A549 (cell line): ENCODE measurements around the gene CEL. TPM values are rescaled to one million over a fixed set of nuclear protein-coding genes. Genes with fewer than 3 reads are reported as not detected.

Experiments
- ATAC-seq, 2 experiments: fragments of 200-7000 bp in 1 of 2; fragments of >200 bp in 1 of 2; cut with Nextera tagmentation in 1 of 2; cut with Tn5 transposase in 1 of 2; 3 replicates each; pipeline versions ENCODE4 v1.8.0 to v1.9.1; 2018 to 2020; ENCODE audit warnings: mild to moderate bottlenecking in 1 of 2, moderate library complexity in 1 of 2
- CTCF ChIA-PET: fragments of 300-600 bp; sonication (Branson Sonifier 250); formaldehyde crosslinking; extraction: SDS; loops from one replicate; lab custom pipeline; 2021; ENCODE audit warnings: antibody characterized with exemption, inconsistent platforms; lab: Yijun Ruan, JAX
- POLR2A ChIA-PET: fragments of 350-600 bp; formaldehyde crosslinking; extraction: SDS; loops from one replicate; lab custom pipeline; 2021; ENCODE audit warnings: antibody characterized with exemption, inconsistent platforms; lab: Yijun Ruan, JAX
- DNase-seq, 2 experiments: peaks; one replicate each; pipeline versions ENCODE4 v3.0.0 to v3.0.0-alpha.2; 2011 to 2016; ENCODE audit warnings: low read depth in 1 of 2, low spot score in 1 of 2
- FAIRE-seq: peaks from 2 replicates; lab custom pipeline; 2011; peaks lifted over from hg19 to GRCh38; lab: Jason Lieb, UNC
- H3K27ac ChIP-seq, 2 experiments: fragments of >200 bp; sonication (Bioruptor Twin); formaldehyde crosslinking; 3 replicates each; pipeline ENCODE4 v1.5.1; 2016 to 2017
- H3K4me1 ChIP-seq: fragments of >200 bp; sonication (Bioruptor Twin); formaldehyde crosslinking; 3 replicates; pipeline ENCODE4 v1.6.1; 2016
- H3K4me2 ChIP-seq: fragments of >200 bp; sonication (Bioruptor Twin); formaldehyde crosslinking; 3 replicates; pipeline ENCODE4 v1.6.1; 2016
- H3K4me3 ChIP-seq: fragments of >200 bp; sonication (Bioruptor Twin); formaldehyde crosslinking; 3 replicates; pipeline ENCODE4 v1.5.1; 2016
- H3K9me3 ChIP-seq: fragments of >200 bp; sonication (Bioruptor Twin); formaldehyde crosslinking; 3 replicates; pipeline ENCODE4 v1.6.1; 2016
- BCL3 ChIP-seq: fragments of >200 bp; sonication (Bioruptor Twin); formaldehyde crosslinking; IDR thresholded peaks from 3 replicates; pipeline ENCODE4 v1.6.1; 2016
- CBX8 ChIP-seq: fragments of 200-600 bp; sonication (generic); IDR thresholded peaks from 2 replicates; pipeline ENCODE4 v1.6.1; 2016
- CHD4 ChIP-seq: fragments of 200-600 bp; sonication (generic); IDR thresholded peaks from 2 replicates; pipeline ENCODE4 v1.6.1; 2016; ENCODE audit warnings: antibody characterized with exemption, mild to moderate bottlenecking, borderline replicate concordance
- CTCF ChIP-seq: fragments of >200 bp; sonication (Bioruptor Twin); formaldehyde crosslinking; IDR thresholded peaks from 3 replicates; pipeline ENCODE4 v1.5.1; 2016
- EHF ChIP-seq: fragments of 250-450 bp; sonication (Bioruptor Pico); IDR thresholded peaks from 2 replicates; pipeline ENCODE4 v1.5.0; 2020; ENCODE audit warnings: mild to moderate bottlenecking
- ESRRA ChIP-seq: fragments of 150-350 bp; IDR thresholded peaks from 2 replicates; pipeline ENCODE4 v1.6.1; 2014; ENCODE audit warnings: mild to moderate bottlenecking, low read length, borderline replicate concordance
- FOXS1 ChIP-seq: fragments of 250-450 bp; sonication (Bioruptor Pico); IDR thresholded peaks from 2 replicates; pipeline ENCODE4 v1.5.0; 2020; ENCODE audit warnings: mild to moderate bottlenecking, moderate library complexity
- GATA3 ChIP-seq: IDR thresholded peaks from 2 replicates; pipeline ENCODE4 v1.6.1; 2012; ENCODE audit warnings: borderline replicate concordance
- MAX ChIP-seq: IDR thresholded peaks from 2 replicates; pipeline ENCODE4 v1.6.1; 2012
- MYC ChIP-seq: IDR thresholded peaks from 2 replicates; pipeline ENCODE4 v1.6.1; 2012; ENCODE audit warnings: mild to moderate bottlenecking, inconsistent platforms, low read length, improper control_type of control experiment, borderline replicate concordance
- NFE2L2 ChIP-seq: fragments of 150-350 bp; conservative IDR thresholded peaks from 2 replicates; pipeline ENCODE4 v1.6.1; 2014; ENCODE audit warnings: low read length
- NPAS2 ChIP-seq: fragments of 250-450 bp; sonication (Bioruptor Pico); IDR thresholded peaks from 2 replicates; pipeline ENCODE4 v1.8.0; 2022; ENCODE audit warnings: mild to moderate bottlenecking, moderate library complexity, borderline replicate concordance
- POLR2AphosphoS2 ChIP-seq: conservative IDR thresholded peaks from 2 replicates; pipeline ENCODE4 v1.6.1; 2012; ENCODE audit warnings: low read length, improper control_type of control experiment, inconsistent platforms
- RAD21 ChIP-seq, 2 experiments: fragments of >200 bp in 1 of 2; sonication (Bioruptor Twin) in 1 of 2; formaldehyde crosslinking in 1 of 2; IDR thresholded peaks in 1 of 2; conservative IDR thresholded peaks in 1 of 2; 2 replicates in 1 of 2; 3 replicates in 1 of 2; pipeline ENCODE4 v1.6.1; 2012 to 2018; ENCODE audit warnings: inconsistent platforms in 1 of 2
- RCOR1 ChIP-seq: fragments of 150-350 bp; IDR thresholded peaks from 2 replicates; pipeline ENCODE4 v1.6.1; 2014; ENCODE audit warnings: antibody characterized with exemption, low read length, low read depth
- TP53 ChIP-seq: fragments of 250-450 bp; sonication (Bioruptor Pico); IDR thresholded peaks from 2 replicates; pipeline ENCODE4 v1.5.0; 2021; ENCODE audit warnings: mild to moderate bottlenecking, moderate library complexity
- ZC3H11A ChIP-seq: fragments of 450-650 bp; IDR thresholded peaks from 2 replicates; pipeline ENCODE4 v1.6.1; 2014; ENCODE audit warnings: antibody characterized with exemption, mild to moderate bottlenecking
- ZNF302 ChIP-seq: fragments of 250-450 bp; sonication (Bioruptor Pico); IDR thresholded peaks from 2 replicates; pipeline ENCODE4 v1.9.0; 2021; ENCODE audit warnings: inconsistent platforms, mild to moderate bottlenecking, moderate library complexity
- ZSCAN20 ChIP-seq: fragments of 250-450 bp; sonication (Bioruptor Pico); IDR thresholded peaks from 2 replicates; pipeline ENCODE4 v1.8.0; 2022; ENCODE audit warnings: mild to moderate bottlenecking, moderate library complexity
- WGBS: methylation state at CpG from one replicate; pipeline ENCODE4 v1.1.6; 2017; ENCODE audit errors: missing lambda C conversion rate; 5-methylcytosine and 5-hydroxymethylcytosine counted together
- polyA plus RNA-seq, 4 experiments: library from polyadenylated mRNA; depleted of rRNA in 3 of 4; stranded (reverse); fragments of >200 nt; fragmentation: RNase III in 1 of 4; extraction: RNeasy Plus Mini Kit Qiagen cat#74134 plus additional on column Dnase treatment in 1 of 4; gene quantifications; 2 replicates in 3 of 4; 3 replicates in 1 of 4; pipeline ENCODE4 v1.2.3, GENCODE V29; 2011 to 2017

Gene CEL
- polyA plus RNA-seq, 2 of the 4 experiments (the other 2 are of a cell fraction) = 0.23 to 0.68 TPM

- FAIRE-seq = no peak
- no peak for ATAC-seq
- DNase-seq = no peak
- POLR2A ChIA-PET = interaction anchor here (1.2 kb wide), 1 partner anchor 18 kb away, joined by 7 read pairs; the partner anchor contains the start of gene GTF3C5
- CTCF ChIA-PET = interaction anchor here (0.6 to 2.7 kb wide), 18 partner anchors 7 to 98 kb away, joined by 3 to 12 read pairs (median 4); no protein-coding TSS in a partner anchor
- TF ChIP-seq MAX = no peak
- TF ChIP-seq ZNF302 = no peak
- no peak for TF ChIP-seq FOXS1
- TF ChIP-seq POLR2AphosphoS2 = no peak
- TF ChIP-seq EHF (CRISPR knock-in tag) = no peak
- no peak for TF ChIP-seq CTCF
- no peak for TF ChIP-seq NPAS2 (CRISPR knock-in tag)
- no peak for TF ChIP-seq RCOR1
- no peak for TF ChIP-seq RAD21 (conservative IDR thresholded peaks at IDR 0.05 in 1 of 2, IDR thresholded peaks at IDR 0.05 in 1 of 2)
- TF ChIP-seq ZSCAN20 (CRISPR knock-in tag) = no peak
- TF ChIP-seq MYC = no peak
- TF ChIP-seq BCL3 = no peak
- H3K4me1 ChIP-seq = no peaks in the 10 kb centered on the region
- no peak overlapping the region for H3K4me2 ChIP-seq
- no peaks in the 10 kb centered on the region for H3K9me3 ChIP-seq
- WGBS = 98% methylated on average over 12 of the region's 13 CpGs
- H3K27ac ChIP-seq = no peak overlapping the region
- no peak overlapping the region for H3K4me3 ChIP-seq
Observed at GRCh38 chr9:133049043-133049442, 12.7 kb upstream of the CEL start.

GRCh38 chr9:133050142-133050541, 11.6 kb upstream of the CEL start:
- ChIA-PET CTCF (interaction anchor here (1.7 to 2.2 kb wide), 5 partner anchors 16 to 97 kb away, joined by 5 to 11 read pairs (median 8); no protein-coding TSS in a partner anchor), POLR2A (no interaction called here)
- H3K27ac ChIP-seq = no peak overlapping the region
- no peaks in the 10 kb centered on the region for H3K9me3 ChIP-seq
- H3K4me1 ChIP-seq = no peaks in the 10 kb centered on the region
- DNase-seq (no peak), ATAC-seq (no peak), FAIRE-seq (no peak)
- TF ChIP-seq NFE2L2 (no peak), ZC3H11A (no peak)
- WGBS = 86% methylated on average over 6 of the region's 6 CpGs
- no peak overlapping the region for H3K4me3 ChIP-seq
- H3K4me2 ChIP-seq = no peak overlapping the region

GRCh38 chr9:133050781-133051180, 11.0 kb upstream of the CEL start:
- FAIRE-seq (no peak), DNase-seq (no peak), ATAC-seq (no peak)
- CTCF ChIA-PET = interaction anchor here (1.0 to 2.2 kb wide), 5 partner anchors 28 to 148 kb away, joined by 3 to 11 read pairs (median 8); no protein-coding TSS in a partner anchor
- Histone ChIP-seq H3K4me2 (no peak overlapping the region), H3K4me1 (no peaks in the 10 kb centered on the region), H3K27ac (no peak overlapping the region), H3K9me3 (no peaks in the 10 kb centered on the region), H3K4me3 (no peak overlapping the region)
- no peak for TF ChIP-seq GATA3
- TF ChIP-seq BCL3 = no peak
- TF ChIP-seq TP53 (CRISPR knock-in tag) = no peak
- TF ChIP-seq CHD4 = no peak
- TF ChIP-seq CBX8 = no peak
- no peak for TF ChIP-seq CTCF
- no peak for TF ChIP-seq ESRRA
- POLR2A ChIA-PET = no interaction called here
- 87% methylated on average over 9 of the region's 10 CpGs for WGBS
